H9 (cell line): Measurements from ENCODE around the gene NDUFAF2. TPM values are rescaled to one million over a fixed set of nuclear protein-coding genes. Genes with fewer than 3 reads are reported as not detected.

Experiments
- DNase-seq: peaks from one replicate; pipeline ENCODE4 v3.0.0-alpha.2; 2017
- H2AFZ ChIP-seq: one replicate; pipeline ENCODE4 v1.6.1; 2013; ENCODE audit warnings: mild to moderate bottlenecking, low read length, control low read depth, moderate library complexity
- H2AK5ac ChIP-seq: 2 replicates; pipeline ENCODE4 v1.6.1; 2013; ENCODE audit warnings: low read length, control low read depth, mixed read lengths; ENCODE audit not compliant: insufficient read length
- H2BK120ac ChIP-seq: one replicate; pipeline ENCODE4 v1.6.1; 2013; ENCODE audit warnings: low read depth, mild to moderate bottlenecking, low read length, control low read depth, inconsistent platforms; ENCODE audit not compliant: poor library complexity, severe bottlenecking
- H2BK12ac ChIP-seq: 2 replicates; pipeline ENCODE4 v1.6.1; 2013; ENCODE audit warnings: low read length, control low read depth, mixed read lengths, low read depth; ENCODE audit not compliant: insufficient read length
- H2BK15ac ChIP-seq: 2 replicates; pipeline ENCODE4 v1.6.1; 2013; ENCODE audit warnings: low read depth, low read length, control low read depth
- H2BK20ac ChIP-seq: one replicate; pipeline ENCODE4 v1.6.1; 2013; ENCODE audit warnings: low read depth, mild to moderate bottlenecking, low read length, control low read depth, inconsistent platforms; ENCODE audit not compliant: poor library complexity, severe bottlenecking
- H2BK5ac ChIP-seq: 2 replicates; pipeline ENCODE4 v1.6.1; 2013; ENCODE audit warnings: low read length, control low read depth, mixed read lengths; ENCODE audit not compliant: insufficient read length
- H3K14ac ChIP-seq: 2 replicates; pipeline ENCODE4 v1.6.1; 2013; ENCODE audit warnings: low read length, control low read depth; ENCODE audit not compliant: insufficient read depth
- H3K18ac ChIP-seq: 2 replicates; pipeline ENCODE4 v1.6.1; 2013; ENCODE audit warnings: low read depth, mild to moderate bottlenecking, mixed read lengths, low read length, control low read depth; ENCODE audit not compliant: insufficient read length
- H3K23ac ChIP-seq: 2 replicates; pipeline ENCODE4 v1.6.1; 2013; ENCODE audit warnings: low read length, control low read depth, mixed read lengths, low read depth; ENCODE audit not compliant: insufficient read length
- H3K23me2 ChIP-seq: 2 replicates; pipeline ENCODE4 v1.6.1; 2013; ENCODE audit warnings: low read depth, mild to moderate bottlenecking, mixed read lengths, low read length, control low read depth; ENCODE audit not compliant: insufficient read length, poor library complexity, severe bottlenecking
- H3K27ac ChIP-seq: 2 replicates; pipeline ENCODE4 v1.5.1; 2013; ENCODE audit warnings: low read length, control low read depth, mixed read lengths, low read depth; ENCODE audit not compliant: insufficient read length
- H3K27me3 ChIP-seq: 2 replicates; pipeline ENCODE4 v1.6.1; 2013; ENCODE audit warnings: low read length, control low read depth, inconsistent platforms; ENCODE audit not compliant: insufficient read depth
- H3K4ac ChIP-seq: 2 replicates; pipeline ENCODE4 v1.6.1; 2013; ENCODE audit warnings: low read depth, mild to moderate bottlenecking, control low read depth, inconsistent platforms, low read length, moderate library complexity
- H3K4me1 ChIP-seq: 2 replicates; pipeline ENCODE4 v1.6.1; 2013; ENCODE audit warnings: low read length, control low read depth, inconsistent platforms; ENCODE audit not compliant: insufficient read depth
- H3K4me2 ChIP-seq: 2 replicates; pipeline ENCODE4 v1.6.1; 2013; ENCODE audit warnings: low read length, control low read depth, mixed read lengths; ENCODE audit not compliant: insufficient read length, insufficient read depth
- H3K56ac ChIP-seq: 2 replicates; pipeline ENCODE4 v1.6.1; 2013; ENCODE audit warnings: low read depth, mild to moderate bottlenecking, mixed read lengths, low read length, control low read depth; ENCODE audit not compliant: insufficient read length
- H3K79me1 ChIP-seq: 2 replicates; pipeline ENCODE4 v1.6.1; 2013; ENCODE audit warnings: low read depth, mild to moderate bottlenecking, moderate library complexity, low read length, control low read depth, inconsistent platforms; ENCODE audit not compliant: insufficient read depth, poor library complexity, severe bottlenecking
- H3K79me2 ChIP-seq: 2 replicates; pipeline ENCODE4 v1.6.1; 2013; ENCODE audit warnings: low read length, control low read depth, inconsistent platforms; ENCODE audit not compliant: insufficient read depth
- H3K9ac ChIP-seq: 2 replicates; pipeline ENCODE4 v1.6.1; 2013; ENCODE audit warnings: low read length, control low read depth, mixed read lengths; ENCODE audit not compliant: insufficient read length; ENCODE audit errors: extremely low read depth
- H3K9me3 ChIP-seq: one replicate; pipeline ENCODE4 v1.6.1; 2013; ENCODE audit warnings: low read depth, low read length, inconsistent platforms; ENCODE audit not compliant: control insufficient read depth
- H3T11ph ChIP-seq: one replicate; pipeline ENCODE4 v1.6.1; 2013; ENCODE audit warnings: mild to moderate bottlenecking, low read length, control low read depth, inconsistent platforms
- H4K20me1 ChIP-seq: one replicate; pipeline ENCODE4 v1.6.1; 2013; ENCODE audit not compliant: control insufficient read depth, insufficient read length, insufficient read depth
- H4K5ac ChIP-seq: 2 replicates; pipeline ENCODE4 v1.6.1; 2013; ENCODE audit warnings: low read depth, mild to moderate bottlenecking, mixed read lengths, low read length, control low read depth; ENCODE audit not compliant: insufficient read length
- H4K8ac ChIP-seq: replicated peaks from 2 replicates; pipeline ENCODE4 v1.6.1; 2013; ENCODE audit warnings: low read length, control low read depth, mixed read lengths, low read depth; ENCODE audit not compliant: insufficient read length
- H4K91ac ChIP-seq: 2 replicates; pipeline ENCODE4 v1.6.1; 2013; ENCODE audit warnings: low read depth, mild to moderate bottlenecking, moderate library complexity, mixed read lengths, low read length, control low read depth; ENCODE audit not compliant: insufficient read length
- H3K27ac Mint-ChIP-seq, 3 experiments: 2 replicates in 2 of 3; 3 replicates in 1 of 3; pipeline ENCODE4 v1.8.0; 2020 to 2021; ENCODE audit warnings: mixed read lengths in 3 of 3, mild to moderate bottlenecking in 1 of 3, moderate library complexity in 1 of 3
- H3K27me3 Mint-ChIP-seq: 2 replicates; pipeline ENCODE4 v1.8.0; 2021; ENCODE audit warnings: low read depth, mild to moderate bottlenecking, moderate library complexity, mixed read lengths
- H3K36me3 Mint-ChIP-seq, 3 experiments: 2 replicates in 2 of 3; 3 replicates in 1 of 3; pipeline ENCODE4 v1.8.0; 2020 to 2021; ENCODE audit warnings: low read depth in 3 of 3, mixed read lengths in 3 of 3; ENCODE audit not compliant: insufficient read depth in 1 of 3
- H3K4me1 Mint-ChIP-seq, 2 experiments: 2 replicates each; pipeline ENCODE4 v1.8.0; 2020; ENCODE audit warnings: mixed read lengths in 2 of 2
- H3K4me3 Mint-ChIP-seq, 2 experiments: 2 replicates in 1 of 2; 3 replicates in 1 of 2; pipeline ENCODE4 v1.8.0; 2020 to 2021; ENCODE audit warnings: mild to moderate bottlenecking in 2 of 2, mixed read lengths in 2 of 2, moderate library complexity in 1 of 2
- H3K9me3 Mint-ChIP-seq, 2 experiments: 2 replicates in 1 of 2; 3 replicates in 1 of 2; pipeline ENCODE4 v1.8.0; 2020; ENCODE audit warnings: mild to moderate bottlenecking in 2 of 2, mixed read lengths in 2 of 2, moderate library complexity in 1 of 2
- total RNA-seq: library from RNA; stranded (reverse); gene quantifications from 2 replicates; pipeline ENCODE4 v1.2.1, GENCODE V29; 2021
- TF ChIP-seq, protein P1 (sequence below): fragments of 200-600 bp; sonication (generic); conservative IDR thresholded peaks from 3 replicates; pipeline ENCODE4 v1.8.0; 2021; ENCODE audit warnings: antibody characterized with exemption, mild to moderate bottlenecking

NDUFAF2 gene
- total RNA-seq, 1 experiment from 2014 or later, result 31.4 TPM

DNA sequence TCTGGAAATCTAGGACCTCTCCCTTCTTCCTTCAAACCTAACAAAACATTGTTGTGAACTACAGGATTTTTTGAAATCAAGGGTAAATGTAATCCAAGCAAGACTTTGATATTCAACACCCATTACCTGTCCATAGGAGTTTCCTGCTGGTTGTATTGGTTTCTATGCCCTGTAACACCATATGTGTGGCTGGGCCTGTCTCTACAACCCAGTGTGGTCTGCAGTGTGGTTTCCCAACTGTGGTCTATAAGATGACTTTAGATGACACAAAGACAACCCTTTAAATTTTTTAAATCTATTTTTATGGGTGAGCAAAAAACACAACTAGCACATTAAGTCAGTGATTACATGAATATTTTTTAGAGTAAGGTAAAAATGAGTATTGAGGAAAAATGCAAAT, 124.1 kb downstream of the NDUFAF2 start:
- Mint-ChIP-seq H3K9me3 (peaks cover 3% of the 10 kb centered on the region in 2 experiments; a peak in 2 of 5 replicates), H3K27ac (no peak overlapping the region), H3K4me3 (no peak overlapping the region), H3K27me3 (no peaks in the 10 kb centered on the region), H3K36me3 (no peaks in the 10 kb centered on the region), H3K4me1 (peaks cover 9 to 10% of the 10 kb centered on the region in 2 experiments)
- DNase-seq, result no peak
- Histone ChIP-seq H2AFZ (no peak overlapping the region), H3K56ac (no peak overlapping the region), H4K8ac (no peak overlapping the region), H3K27ac (no peak overlapping the region), H4K91ac (no peak overlapping the region), H2BK15ac (no peak overlapping the region), H3T11ph (no peak overlapping the region), H3K23me2 (no peaks in the 10 kb centered on the region), H2AK5ac (no peak overlapping the region), H4K5ac (no peak overlapping the region), H4K20me1 (no peaks in the 10 kb centered on the region), H3K79me2 (no peaks in the 10 kb centered on the region), H3K79me1 (no peaks in the 10 kb centered on the region), H2BK12ac (no peak overlapping the region), H3K27me3 (no peaks in the 10 kb centered on the region), H3K14ac (no peak overlapping the region), H2BK120ac (no peak overlapping the region), H2BK20ac (no peak overlapping the region), H3K18ac (no peak overlapping the region), H3K9me3 (no peaks in the 10 kb centered on the region), H2BK5ac (no peak overlapping the region), H3K23ac (no peak overlapping the region), H3K9ac (no peak overlapping the region), H3K4me1 (no peaks in the 10 kb centered on the region; the same call in 1 of the 2 replicates), H3K4ac (no peak overlapping the region), H3K4me2 (no peak overlapping the region)
- TF ChIP-seq, protein P1, sequence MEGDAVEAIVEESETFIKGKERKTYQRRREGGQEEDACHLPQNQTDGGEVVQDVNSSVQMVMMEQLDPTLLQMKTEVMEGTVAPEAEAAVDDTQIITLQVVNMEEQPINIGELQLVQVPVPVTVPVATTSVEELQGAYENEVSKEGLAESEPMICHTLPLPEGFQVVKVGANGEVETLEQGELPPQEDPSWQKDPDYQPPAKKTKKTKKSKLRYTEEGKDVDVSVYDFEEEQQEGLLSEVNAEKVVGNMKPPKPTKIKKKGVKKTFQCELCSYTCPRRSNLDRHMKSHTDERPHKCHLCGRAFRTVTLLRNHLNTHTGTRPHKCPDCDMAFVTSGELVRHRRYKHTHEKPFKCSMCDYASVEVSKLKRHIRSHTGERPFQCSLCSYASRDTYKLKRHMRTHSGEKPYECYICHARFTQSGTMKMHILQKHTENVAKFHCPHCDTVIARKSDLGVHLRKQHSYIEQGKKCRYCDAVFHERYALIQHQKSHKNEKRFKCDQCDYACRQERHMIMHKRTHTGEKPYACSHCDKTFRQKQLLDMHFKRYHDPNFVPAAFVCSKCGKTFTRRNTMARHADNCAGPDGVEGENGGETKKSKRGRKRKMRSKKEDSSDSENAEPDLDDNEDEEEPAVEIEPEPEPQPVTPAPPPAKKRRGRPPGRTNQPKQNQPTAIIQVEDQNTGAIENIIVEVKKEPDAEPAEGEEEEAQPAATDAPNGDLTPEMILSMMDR, result no peak
